Breast epithelium (tissue), 4 donors: ENCODE results near the gene C2orf49. TPM values are rescaled to one million over a fixed set of nuclear protein-coding genes. Genes with fewer than 3 reads are reported as not detected.

Experiments
- DNase-seq, 2 donors: peaks; one replicate each; pipeline ENCODE4 v3.0.0-alpha.2; 2019; ENCODE audit warnings: low spot score in 2 of 2
- H3K27ac ChIP-seq, 2 donors: fragments of 200-600 bp; sonication (generic) in 1 of 2; one replicate each; pipeline ENCODE4 v1.5.1; 2016 to 2019; ENCODE audit warnings: mild to moderate bottlenecking in 1 of 2
- H3K27me3 ChIP-seq, 2 donors: fragments of 200-600 bp; sonication (generic) in 1 of 2; one replicate each; pipeline versions ENCODE4 v1.5.1 to v1.6.0; 2017 to 2019; ENCODE audit warnings: control low read depth in 1 of 2, mild to moderate bottlenecking in 1 of 2
- H3K36me3 ChIP-seq: fragments of 200-600 bp; one replicate; pipeline ENCODE4 v1.5.1; 2019
- H3K4me1 ChIP-seq, 2 donors: fragments of 200-600 bp; sonication (generic); one replicate each; pipeline ENCODE4 v1.5.1; 2016 to 2019; ENCODE audit warnings: control low read depth in 1 of 2
- H3K4me3 ChIP-seq, 3 donors: fragments of 200-600 bp; sonication (generic); 1 replicate in 2 of 3; 2 replicates in 1 of 3; pipeline ENCODE4 v1.5.1; 2016 to 2019; ENCODE audit warnings: mild to moderate bottlenecking in 3 of 3, moderate library complexity in 2 of 3
- H3K9me3 ChIP-seq, 2 donors: fragments of 200-600 bp; sonication (generic) in 1 of 2; one replicate each; pipeline ENCODE4 v1.5.1; 2016 to 2019; ENCODE audit warnings: control low read depth in 1 of 2
- CTCF ChIP-seq, 3 donors: fragments of 450-650 bp; IDR thresholded peaks; one replicate each; pipeline ENCODE4 v1.5.1; 2016 to 2017; ENCODE audit warnings: antibody characterized with exemption in 3 of 3, mild to moderate bottlenecking in 3 of 3, moderate library complexity in 3 of 3
- POLR2A ChIP-seq: fragments of 450-650 bp; IDR thresholded peaks from one replicate; pipeline ENCODE4 v1.6.1; 2016; ENCODE audit warnings: antibody characterized with exemption, mild to moderate bottlenecking, moderate library complexity
- POLR2AphosphoS5 ChIP-seq, 3 donors: sonication (generic); formaldehyde crosslinking; IDR thresholded peaks; one replicate each; pipeline ENCODE4 v1.6.1; 2017; ENCODE audit warnings: antibody characterized with exemption in 3 of 3
- intact Hi-C: fragments of 100-400 bp; cut with DNase I; formaldehyde crosslinking; loops from one replicate; pipeline ENCODE4 v1.15.1; 2023; ENCODE audit warnings: low total_unique reads
- total RNA-seq, 3 donors: library from RNA; depleted of rRNA; stranded (reverse); fragments of >200 nt; gene quantifications; one replicate each; pipeline ENCODE4 v1.1.0, GENCODE V29; 2016

The C2orf49 gene
- total RNA-seq, 3 donors from 2014 or later: 20.0 to 31.6 (median 23.0) TPM

GRCh38 chr2:105361102-105361889, 24.0 kb downstream of the C2orf49 start:
- H3K4me1 ChIP-seq: no peaks in the 10 kb centered on the region
- H3K27me3 ChIP-seq: no peaks in the 10 kb centered on the region
- H3K36me3 ChIP-seq: peaks cover 4% of the 10 kb centered on the region
- DNase-seq: no peak
- intact Hi-C loops: no loop called here
- TF ChIP-seq POLR2A: no peak
- no peak for TF ChIP-seq CTCF (IDR thresholded peaks at IDR 0.05)
- TF ChIP-seq POLR2AphosphoS5 (IDR thresholded peaks at IDR 0.05): no peak
- no peak overlapping the region for H3K27ac ChIP-seq
- H3K9me3 ChIP-seq: peaks cover 2 to 15% of the 10 kb centered on the region in 2 donors
- no peak overlapping the region for H3K4me3 ChIP-seq

- Histone ChIP-seq H3K36me3 (no peaks in the 10 kb centered on the region), H3K9me3 (no peaks in the 10 kb centered on the region), H3K4me1 (no peaks in the 10 kb centered on the region), H3K4me3 (no peak overlapping the region), H3K27me3 (no peaks in the 10 kb centered on the region), H3K27ac (peak overlapping the region in 1 of 2 donors; percentile 0)
- intact Hi-C loops: no loop called here
- TF ChIP-seq POLR2A (no peak), CTCF (IDR thresholded peaks at IDR 0.05) (no peak), POLR2AphosphoS5 (IDR thresholded peaks at IDR 0.05) (no peak)
- DNase-seq: no peak
These were observed 25.7 kb downstream of the C2orf49 start for GRCh38 chr2:105362862-105363591.

- no peak for DNase-seq
- Histone ChIP-seq H3K36me3 (no peaks in the 10 kb centered on the region), H3K4me3 (no peak overlapping the region), H3K9me3 (no peaks in the 10 kb centered on the region), H3K27me3 (peaks cover 0 to 2% of the 10 kb centered on the region in 2 donors), H3K4me1 (no peaks in the 10 kb centered on the region), H3K27ac (peak overlapping the region in 1 of 2 donors; percentile 28)
- no peak for TF ChIP-seq POLR2AphosphoS5 (IDR thresholded peaks at IDR 0.05)
- intact Hi-C loops: no loop called here
These were observed 27.2 kb downstream of the C2orf49 start for GRCh38 chr2:105364436-105365139.

GRCh38 chr2:105365206-105365605, 27.9 kb downstream of the C2orf49 start:
- intact Hi-C loops: no loop called here
- TF ChIP-seq POLR2AphosphoS5 (IDR thresholded peaks at IDR 0.05) (no peak), CTCF (IDR thresholded peaks at IDR 0.05) (no peak), POLR2A (no peak)
- H3K27me3 ChIP-seq: peaks cover 0 to 2% of the 10 kb centered on the region in 2 donors
- H3K27ac ChIP-seq: no peak overlapping the region
- H3K4me1 ChIP-seq: no peaks in the 10 kb centered on the region
- no peaks in the 10 kb centered on the region for H3K36me3 ChIP-seq
- H3K9me3 ChIP-seq: no peaks in the 10 kb centered on the region
- no peak for DNase-seq
- no peak overlapping the region for H3K4me3 ChIP-seq

GRCh38 chr2:105368759-105369408, 31.5 kb downstream of the C2orf49 start:
- peaks cover 0 to 2% of the 10 kb centered on the region in 2 donors for H3K27me3 ChIP-seq
- H3K4me1 ChIP-seq: peaks cover 0 to 9% of the 10 kb centered on the region in 2 donors
- peak overlapping the region in 1 of 2 donors; percentile 5 for H3K27ac ChIP-seq
- no peak for TF ChIP-seq POLR2A
- intact Hi-C loops: no loop called here
- no peaks in the 10 kb centered on the region for H3K36me3 ChIP-seq
- no peak overlapping the region for H3K4me3 ChIP-seq
- H3K9me3 ChIP-seq: no peaks in the 10 kb centered on the region
- no peak for DNase-seq
